Activated CD8-positive, alpha-beta memory T cell treated with anti-CD3 and anti-CD28 coated beads, Interleukin-2, amount 50 U/mL, for 48 hours (primary cell): ENCODE data around the gene PITPNM3.
A peak's percentile ranks its signal among the peaks of the same experiment; 100 is the strongest.
"Not testable (repeated sequence)": the region's sequence is repeated elsewhere in the genome, so short reads cannot be mapped to it uniquely, and the experiment has no call there.

Source experiments
- DNase-seq: peaks from one replicate; pipeline ENCODE4 v3.0.0-alpha.2; 2020

PITPNM3 gene

GRCh38 chr17:6574687-6575595, 18.6 kb upstream of the PITPNM3 start:
- peak; percentile 71 for DNase-seq

- DNase-seq = no peak
Observed at GRCh38 chr17:6573982-6574686, 17.8 kb upstream of the PITPNM3 start.

- DNase-seq = not testable (repeated sequence)
Observed at GRCh38 chr17:6573495-6573894, 17.1 kb upstream of the PITPNM3 start.

- no peak for DNase-seq
Observed at GRCh38 chr17:6572972-6573370, 16.6 kb upstream of the PITPNM3 start.

- DNase-seq = no peak
Observed at GRCh38 chr17:6571452-6571781, 15.1 kb upstream of the PITPNM3 start.

GRCh38 chr17:6570731-6571451, 14.5 kb upstream of the PITPNM3 start:
- no peak for DNase-seq

- no peak for DNase-seq
Observed at GRCh38 chr17:6569370-6570285, 13.3 kb upstream of the PITPNM3 start.

GRCh38 chr17:6568184-6568758, 11.9 kb upstream of the PITPNM3 start:
- no peak for DNase-seq

- no peak for DNase-seq
Observed at GRCh38 chr17:6567528-6568183, 11.3 kb upstream of the PITPNM3 start.

- DNase-seq = no peak
Observed at GRCh38 chr17:6561446-6561845, 5.1 kb upstream of the PITPNM3 start.

- no peak for DNase-seq
Observed at GRCh38 chr17:6560496-6560895, 4.1 kb upstream of the PITPNM3 start.

GRCh38 chr17:6559753-6560215, 3.4 kb upstream of the PITPNM3 start:
- no peak for DNase-seq

- no peak for DNase-seq
Observed at GRCh38 chr17:6558932-6559752, 2.8 kb upstream of the PITPNM3 start.

GRCh38 chr17:6558276-6558675, 1.9 kb upstream of the PITPNM3 start:
- no peak for DNase-seq

- no peak for DNase-seq
Observed at GRCh38 chr17:6557040-6557438, 684 bp upstream of the PITPNM3 start.

- no peak for DNase-seq
Observed at GRCh38 chr17:6555331-6556120, 829 bp downstream of the PITPNM3 start.

GRCh38 chr17:6554871-6555330, 1.5 kb downstream of the PITPNM3 start:
- no peak for DNase-seq

- no peak for DNase-seq
Observed at GRCh38 chr17:6554342-6554741, 2.0 kb downstream of the PITPNM3 start.

GRCh38 chr17:6551869-6552531, 4.4 kb downstream of the PITPNM3 start:
- no peak for DNase-seq
